ENCODE results near the gene TBC1D22A. TPM values are rescaled to one million over a fixed set of nuclear protein-coding genes. Genes with fewer than 3 reads are reported as not detected.

The TBC1D22A gene
- total and polyA plus RNA-seq, 9 donors, result 12.5 to 25.6 (median 18.5) TPM

GRCh38 chr22:46965555-46966494, 203.4 kb downstream of the TBC1D22A start:
- Histone ChIP-seq H3K4me3 (no peak overlapping the region), H3K36me3 (no peaks in the 10 kb centered on the region), H3K9me3 (no peaks in the 10 kb centered on the region), H3K27ac (peak overlapping the region in 1 of 2 donors; percentile 38), H3K27me3 (no peaks in the 10 kb centered on the region), H3K4me1 (ENCODE audit: insufficient read depth) (peaks cover 5% of the 10 kb centered on the region)
- DNase-seq, result peak in 3 of 5 donors; percentile 31 to 40 (median 39)
- TF ChIP-seq EP300 (IDR thresholded peaks at IDR 0.05) (no peak), CTCF (IDR thresholded peaks at IDR 0.05) (no peak), POLR2A (IDR thresholded peaks at IDR 0.05) (no peak)
- intact Hi-C loops (cut with DNase I), result no loop called here
- WGBS, 3 donors, result 71 to 76% (median 71%) methylated on average over 33 of the region's 33 CpGs

GRCh38 chr22:46966495-46966845, 204.0 kb downstream of the TBC1D22A start:
- intact Hi-C loops (cut with DNase I), result no loop called here
- peaks cover 5% of the 10 kb centered on the region for H3K4me1 ChIP-seq (ENCODE audit: insufficient read depth)
- TF ChIP-seq CTCF (IDR thresholded peaks at IDR 0.05), result no peak
- TF ChIP-seq POLR2A (IDR thresholded peaks at IDR 0.05), result no peak
- no peak for TF ChIP-seq EP300 (IDR thresholded peaks at IDR 0.05)
- DNase-seq, result no peak
- no peak overlapping the region for H3K4me3 ChIP-seq
- WGBS, 3 donors, result 17 to 43% (median 24%) methylated on average over 4 of the region's 4 CpGs
- H3K9me3 ChIP-seq, result no peaks in the 10 kb centered on the region
- H3K27ac ChIP-seq, result peak overlapping the region in 1 of 2 donors; percentile 38
- no peaks in the 10 kb centered on the region for H3K27me3 ChIP-seq
- no peaks in the 10 kb centered on the region for H3K36me3 ChIP-seq

- no peaks in the 10 kb centered on the region for H3K36me3 ChIP-seq
- peak overlapping the region in 1 of 2 donors; percentile 38 for H3K27ac ChIP-seq
- H3K9me3 ChIP-seq, result no peaks in the 10 kb centered on the region
- H3K27me3 ChIP-seq, result no peaks in the 10 kb centered on the region
- no peak overlapping the region for H3K4me3 ChIP-seq
- no peak for DNase-seq
- 87 to 93% (median 88%) methylated on average over 16 of the region's 16 CpGs for WGBS, 3 donors
- peaks cover 7% of the 10 kb centered on the region for H3K4me1 ChIP-seq (ENCODE audit: insufficient read depth)
- intact Hi-C loops (cut with DNase I), result no loop called here
- TF ChIP-seq EP300 (IDR thresholded peaks at IDR 0.05) (no peak), CTCF (IDR thresholded peaks at IDR 0.05) (no peak), POLR2A (IDR thresholded peaks at IDR 0.05) (no peak)
Observed at GRCh38 chr22:46966846-46967245, 204.4 kb downstream of the TBC1D22A start.

- H3K27me3 ChIP-seq, result no peaks in the 10 kb centered on the region
- H3K9me3 ChIP-seq, result no peaks in the 10 kb centered on the region
- DNase-seq, result no peak
Observed at GRCh38 chr22:46967445-46968358, 205.3 kb downstream of the TBC1D22A start.

More at GRCh38 chr22:46967445-46968358, 205.3 kb downstream of the TBC1D22A start:
- Histone ChIP-seq H3K4me1 (ENCODE audit: insufficient read depth) (peaks cover 8% of the 10 kb centered on the region), H3K27ac (no peak overlapping the region), H3K4me3 (no peak overlapping the region), H3K36me3 (no peaks in the 10 kb centered on the region)
- intact Hi-C loops (cut with DNase I), result no loop called here
- 93 to 96% (median 95%) methylated on average over 20 of the region's 20 CpGs for WGBS, 3 donors
- no peak for TF ChIP-seq EP300 (IDR thresholded peaks at IDR 0.05)
- TF ChIP-seq CTCF (IDR thresholded peaks at IDR 0.05), result no peak
- no peak for TF ChIP-seq POLR2A (IDR thresholded peaks at IDR 0.05)

Data from ovary (tissue), 9 donors.